ENCODE data around the gene ATP1A1.

ATP1A1 gene

GRCh38 chr1:116356067-116356466, 17.0 kb upstream of the ATP1A1 start:
- H3K27ac ChIP-seq: no peak overlapping the region
- TF ChIP-seq, protein P1, sequence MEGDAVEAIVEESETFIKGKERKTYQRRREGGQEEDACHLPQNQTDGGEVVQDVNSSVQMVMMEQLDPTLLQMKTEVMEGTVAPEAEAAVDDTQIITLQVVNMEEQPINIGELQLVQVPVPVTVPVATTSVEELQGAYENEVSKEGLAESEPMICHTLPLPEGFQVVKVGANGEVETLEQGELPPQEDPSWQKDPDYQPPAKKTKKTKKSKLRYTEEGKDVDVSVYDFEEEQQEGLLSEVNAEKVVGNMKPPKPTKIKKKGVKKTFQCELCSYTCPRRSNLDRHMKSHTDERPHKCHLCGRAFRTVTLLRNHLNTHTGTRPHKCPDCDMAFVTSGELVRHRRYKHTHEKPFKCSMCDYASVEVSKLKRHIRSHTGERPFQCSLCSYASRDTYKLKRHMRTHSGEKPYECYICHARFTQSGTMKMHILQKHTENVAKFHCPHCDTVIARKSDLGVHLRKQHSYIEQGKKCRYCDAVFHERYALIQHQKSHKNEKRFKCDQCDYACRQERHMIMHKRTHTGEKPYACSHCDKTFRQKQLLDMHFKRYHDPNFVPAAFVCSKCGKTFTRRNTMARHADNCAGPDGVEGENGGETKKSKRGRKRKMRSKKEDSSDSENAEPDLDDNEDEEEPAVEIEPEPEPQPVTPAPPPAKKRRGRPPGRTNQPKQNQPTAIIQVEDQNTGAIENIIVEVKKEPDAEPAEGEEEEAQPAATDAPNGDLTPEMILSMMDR (conservative IDR thresholded peaks at IDR 0.05): no peak

GRCh38 chr1:116356673-116357072, 16.4 kb upstream of the ATP1A1 start:
- no peak overlapping the region for H3K27ac ChIP-seq
- TF ChIP-seq, protein P1 (conservative IDR thresholded peaks at IDR 0.05): no peak

- TF ChIP-seq, protein P1 (conservative IDR thresholded peaks at IDR 0.05): no peak
- no peak overlapping the region for H3K27ac ChIP-seq
Measured at GRCh38 chr1:116357487-116357886, 15.6 kb upstream of the ATP1A1 start.

- TF ChIP-seq, protein P1 (conservative IDR thresholded peaks at IDR 0.05): no peak
- no peak overlapping the region for H3K27ac ChIP-seq
Measured at GRCh38 chr1:116359060-116359830, 13.8 kb upstream of the ATP1A1 start.

DNA sequence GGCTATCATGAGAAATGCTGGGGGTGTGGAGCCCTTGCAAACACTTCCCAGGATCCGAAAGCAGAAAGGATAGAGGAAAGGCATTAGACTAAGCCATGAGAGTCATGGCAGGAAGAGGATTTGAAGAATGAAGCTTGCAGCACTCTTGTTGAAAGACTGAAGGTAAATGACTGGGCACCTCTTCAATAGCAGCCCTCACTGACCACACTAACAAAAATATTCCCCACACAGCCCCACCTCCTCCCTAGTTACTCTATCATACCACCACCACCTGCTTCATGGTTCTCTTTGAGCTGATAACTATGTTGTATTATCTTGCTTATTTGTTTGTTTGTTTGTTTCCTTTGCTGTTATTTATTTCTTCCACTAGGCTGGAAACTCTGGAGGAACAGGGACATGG, 13.2 kb upstream of the ATP1A1 start:
- TF ChIP-seq, protein P1 (conservative IDR thresholded peaks at IDR 0.05): no peak
- H3K27ac ChIP-seq: no peak overlapping the region

DNA sequence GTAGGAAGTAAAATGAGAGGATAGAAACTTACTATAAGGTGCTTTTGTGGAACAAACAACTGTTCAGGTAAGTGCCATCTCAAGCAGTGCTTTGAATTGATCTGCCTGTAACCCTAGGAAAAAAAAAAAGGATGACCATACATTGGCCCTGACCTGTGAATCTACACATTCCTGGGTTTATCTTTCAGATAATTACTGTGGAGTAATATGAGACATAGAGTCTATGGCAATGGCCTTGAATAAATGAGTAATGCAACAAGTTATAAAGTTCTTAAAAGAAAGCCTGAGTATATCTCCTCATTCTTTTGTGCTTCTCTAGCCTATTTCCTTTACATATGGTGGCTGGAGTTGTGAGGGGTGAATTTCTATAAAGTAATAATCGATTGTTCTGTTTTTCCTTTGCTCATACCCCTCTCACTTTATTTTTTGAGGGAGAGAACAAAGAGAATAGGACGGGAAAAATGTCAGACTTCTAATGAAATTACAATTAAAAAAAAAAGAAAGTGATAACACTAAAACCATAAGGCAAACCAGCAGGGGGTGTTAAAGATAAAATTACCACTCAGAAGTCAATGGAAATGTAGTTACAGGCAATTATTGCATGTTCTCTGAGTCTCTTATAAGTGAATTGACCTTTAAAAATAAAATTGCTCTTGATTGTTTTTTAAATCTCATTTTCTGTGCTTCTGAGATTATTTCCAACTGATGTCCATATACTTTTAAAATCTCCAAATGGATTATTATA, 12.4 kb upstream of the ATP1A1 start:
- H3K27ac ChIP-seq: no peak overlapping the region
- TF ChIP-seq, protein P1 (conservative IDR thresholded peaks at IDR 0.05): peak; percentile 59

- H3K27ac ChIP-seq: no peak overlapping the region
- TF ChIP-seq, protein P1 (conservative IDR thresholded peaks at IDR 0.05): no peak
Measured at GRCh38 chr1:116361648-116362047, 11.4 kb upstream of the ATP1A1 start.

Data from VCaP (cell line).